ENCODE measurements around the gene USP3.

DNA sequence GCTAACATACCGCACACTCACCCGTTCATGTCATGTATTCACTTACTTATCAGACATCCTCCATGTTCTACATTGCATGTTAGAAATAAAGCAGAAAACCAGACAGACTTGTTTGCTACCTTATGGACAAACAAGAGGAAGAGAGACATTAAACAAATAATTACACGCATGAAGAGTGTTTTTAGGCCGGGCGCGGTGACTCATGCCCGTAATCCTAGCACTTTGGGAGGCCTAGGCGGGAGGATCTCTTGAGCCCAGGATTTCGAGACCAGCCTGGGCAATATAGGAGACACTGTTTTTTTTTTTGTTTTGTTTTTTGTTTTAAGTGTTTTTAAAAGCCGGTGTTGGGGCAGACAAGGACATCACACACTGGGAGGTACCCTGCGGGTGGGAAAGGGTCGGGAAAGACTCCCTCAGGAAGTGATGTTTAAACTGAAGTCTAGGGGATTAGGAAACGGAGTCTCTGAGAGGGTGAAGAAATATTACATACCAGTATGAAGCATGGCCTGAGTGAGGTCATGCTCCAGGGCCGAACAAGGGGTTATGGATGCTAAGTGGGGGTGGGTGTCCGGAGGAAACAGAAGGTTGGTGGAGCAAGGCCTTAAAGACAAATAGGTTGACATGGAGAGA, 2.1 kb upstream of the USP3 start:
- TF ChIP-seq ZBTB7A (IDR thresholded peaks at IDR 0.05; ENCODE audit: borderline replicate concordance, control insufficient read depth, low read depth, low read length) (no peak), U2AF2 (optimal IDR thresholded peaks at IDR 0.05; ENCODE audit: low read depth, low read length) (no peak), SMC3 (conservative IDR thresholded peaks at IDR 0.05; ENCODE audit: insufficient read depth, low read depth, low read length) (no peak), BCL6 (CRISPR knock-in tag; IDR thresholded peaks at IDR 0.05) (no peak), ZNF780A (CRISPR knock-in tag; IDR thresholded peaks at IDR 0.05) (no peak), ZNF274 (IDR thresholded peaks at IDR 0.05; ENCODE audit: borderline replicate concordance, low read depth, low read length) (no peak), POLR2A (conservative IDR thresholded peaks at IDR 0.05) (no peak), ZBED1 (IDR thresholded peaks at IDR 0.05) (no peak), PHF20 (IDR thresholded peaks at IDR 0.05; ENCODE audit: partially characterized antibody) (no peak), FOXK1 (CRISPR knock-in tag; IDR thresholded peaks at IDR 0.05; ENCODE audit: borderline replicate concordance) (no peak), PCBP2 (IDR thresholded peaks at IDR 0.05; ENCODE audit: low read depth, low read length, poor library complexity, severe bottlenecking) (no peak)
- TF ChIP-seq, protein P1, sequence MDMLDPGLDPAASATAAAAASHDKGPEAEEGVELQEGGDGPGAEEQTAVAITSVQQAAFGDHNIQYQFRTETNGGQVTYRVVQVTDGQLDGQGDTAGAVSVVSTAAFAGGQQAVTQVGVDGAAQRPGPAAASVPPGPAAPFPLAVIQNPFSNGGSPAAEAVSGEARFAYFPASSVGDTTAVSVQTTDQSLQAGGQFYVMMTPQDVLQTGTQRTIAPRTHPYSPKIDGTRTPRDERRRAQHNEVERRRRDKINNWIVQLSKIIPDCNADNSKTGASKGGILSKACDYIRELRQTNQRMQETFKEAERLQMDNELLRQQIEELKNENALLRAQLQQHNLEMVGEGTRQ (CRISPR knock-in tag; IDR thresholded peaks at IDR 0.05): no peak
- TF ChIP-seq, protein P2, sequence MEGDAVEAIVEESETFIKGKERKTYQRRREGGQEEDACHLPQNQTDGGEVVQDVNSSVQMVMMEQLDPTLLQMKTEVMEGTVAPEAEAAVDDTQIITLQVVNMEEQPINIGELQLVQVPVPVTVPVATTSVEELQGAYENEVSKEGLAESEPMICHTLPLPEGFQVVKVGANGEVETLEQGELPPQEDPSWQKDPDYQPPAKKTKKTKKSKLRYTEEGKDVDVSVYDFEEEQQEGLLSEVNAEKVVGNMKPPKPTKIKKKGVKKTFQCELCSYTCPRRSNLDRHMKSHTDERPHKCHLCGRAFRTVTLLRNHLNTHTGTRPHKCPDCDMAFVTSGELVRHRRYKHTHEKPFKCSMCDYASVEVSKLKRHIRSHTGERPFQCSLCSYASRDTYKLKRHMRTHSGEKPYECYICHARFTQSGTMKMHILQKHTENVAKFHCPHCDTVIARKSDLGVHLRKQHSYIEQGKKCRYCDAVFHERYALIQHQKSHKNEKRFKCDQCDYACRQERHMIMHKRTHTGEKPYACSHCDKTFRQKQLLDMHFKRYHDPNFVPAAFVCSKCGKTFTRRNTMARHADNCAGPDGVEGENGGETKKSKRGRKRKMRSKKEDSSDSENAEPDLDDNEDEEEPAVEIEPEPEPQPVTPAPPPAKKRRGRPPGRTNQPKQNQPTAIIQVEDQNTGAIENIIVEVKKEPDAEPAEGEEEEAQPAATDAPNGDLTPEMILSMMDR (IDR thresholded peaks at IDR 0.05 in 2 of 3, conservative IDR thresholded peaks at IDR 0.05 in 1 of 3; ENCODE audit: insufficient read depth in 2 of 3, low read depth in 1 of 3, low read length in 3 of 3): no peak
- TF ChIP-seq, protein P3, sequence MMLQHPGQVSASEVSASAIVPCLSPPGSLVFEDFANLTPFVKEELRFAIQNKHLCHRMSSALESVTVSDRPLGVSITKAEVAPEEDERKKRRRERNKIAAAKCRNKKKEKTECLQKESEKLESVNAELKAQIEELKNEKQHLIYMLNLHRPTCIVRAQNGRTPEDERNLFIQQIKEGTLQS (IDR thresholded peaks at IDR 0.05): no peak
- TF ChIP-seq, protein P3 (CRISPR knock-in tag; conservative IDR thresholded peaks at IDR 0.05): no peak

All from K562 (cell line).